SK-N-SH treated with all-trans-retinoic acid at 6 μM for 48 hours (cell line): Measurements from ENCODE around the gene SLC25A26.

ENCODE experiments used
- ATAC-seq: fragments of 200-7000 bp; cut with Tn5 transposase; 3 replicates; pipeline ENCODE4 v1.9.1; 2020; ENCODE audit warnings: mild to moderate bottlenecking, moderate library complexity
- ARNTL ChIP-seq: fragments of 450-650 bp; formaldehyde crosslinking; IDR thresholded peaks from 2 replicates; pipeline ENCODE4 v1.5.0; 2020; ENCODE audit warnings: low read depth, mild to moderate bottlenecking, moderate library complexity, borderline replicate concordance
- BACH2 ChIP-seq: fragments of 250-450 bp; sonication (Bioruptor Pico); IDR thresholded peaks from 2 replicates; pipeline ENCODE4 v1.9.0; 2021; ENCODE audit warnings: mild to moderate bottlenecking, borderline replicate concordance
- CREB5 ChIP-seq: fragments of 250-450 bp; sonication (Bioruptor Pico); IDR thresholded peaks from 2 replicates; pipeline ENCODE4 v1.5.1; 2020; ENCODE audit warnings: low read depth, mild to moderate bottlenecking, moderate library complexity
- CSDC2 ChIP-seq: fragments of 250-450 bp; sonication (Bioruptor Pico); IDR thresholded peaks from 2 replicates; pipeline ENCODE4 v1.5.0; 2020; ENCODE audit warnings: mild to moderate bottlenecking, moderate library complexity
- CSRNP3 ChIP-seq: fragments of 250-450 bp; sonication (Bioruptor Pico); IDR thresholded peaks from 2 replicates; pipeline ENCODE4 v1.5.1; 2021; ENCODE audit warnings: mild to moderate bottlenecking, moderate library complexity
- ESRRG ChIP-seq: fragments of 250-450 bp; sonication (Bioruptor Pico); IDR thresholded peaks from 2 replicates; pipeline ENCODE4 v1.6.1; 2021; ENCODE audit warnings: mild to moderate bottlenecking
- GLIS3 ChIP-seq: fragments of 250-450 bp; sonication (Bioruptor Pico); IDR thresholded peaks from 2 replicates; pipeline ENCODE4 v1.5.0; 2020; ENCODE audit warnings: mild to moderate bottlenecking, moderate library complexity
- ISL1 ChIP-seq: fragments of 250-450 bp; sonication (Bioruptor Pico); IDR thresholded peaks from 2 replicates; pipeline ENCODE4 v2.1.2; 2022; ENCODE audit warnings: mild to moderate bottlenecking, moderate library complexity
- OSR1 ChIP-seq: fragments of 250-450 bp; sonication (Bioruptor Pico); IDR thresholded peaks from 2 replicates; pipeline ENCODE4 v1.8.0; 2022; ENCODE audit warnings: moderate library complexity, mild to moderate bottlenecking, inconsistent platforms
- PATZ1 ChIP-seq: fragments of 250-450 bp; sonication (Bioruptor Pico); IDR thresholded peaks from 2 replicates; pipeline ENCODE4 v1.8.0; 2020; ENCODE audit warnings: mild to moderate bottlenecking, moderate library complexity, borderline replicate concordance
- POU6F1 ChIP-seq: fragments of 250-450 bp; sonication (Bioruptor Pico); IDR thresholded peaks from 2 replicates; pipeline ENCODE4 v1.8.0; 2021; ENCODE audit warnings: low read depth, mild to moderate bottlenecking, moderate library complexity, borderline replicate concordance
- PPARA ChIP-seq: fragments of 250-450 bp; sonication (Bioruptor Pico); IDR thresholded peaks from 2 replicates; pipeline ENCODE4 v1.5.0; 2020; ENCODE audit warnings: mild to moderate bottlenecking, borderline replicate concordance
- RARB ChIP-seq: fragments of 250-450 bp; sonication (Bioruptor Pico); IDR thresholded peaks from 2 replicates; pipeline ENCODE4 v1.8.0; 2021; ENCODE audit warnings: mild to moderate bottlenecking, moderate library complexity
- TCF4 ChIP-seq: fragments of 250-450 bp; sonication (Bioruptor Pico); IDR thresholded peaks from 2 replicates; pipeline ENCODE4 v1.8.0; 2021; ENCODE audit warnings: mild to moderate bottlenecking, moderate library complexity, borderline replicate concordance
- TOX ChIP-seq: fragments of 250-450 bp; sonication (Bioruptor Pico); IDR thresholded peaks from 2 replicates; pipeline ENCODE4 v1.8.0; 2021; ENCODE audit warnings: mild to moderate bottlenecking, moderate library complexity, borderline replicate concordance
- TSHZ2 ChIP-seq: fragments of 250-450 bp; sonication (Bioruptor Pico); IDR thresholded peaks from 2 replicates; pipeline ENCODE4 v1.5.0; 2020; ENCODE audit warnings: mild to moderate bottlenecking, moderate library complexity
- ZC3H10 ChIP-seq: fragments of 250-450 bp; sonication (Bioruptor Pico); IDR thresholded peaks from 2 replicates; pipeline ENCODE4 v1.5.1; 2021; ENCODE audit warnings: mild to moderate bottlenecking, moderate library complexity
- ZFP3 ChIP-seq: fragments of 250-450 bp; sonication (Bioruptor Pico); IDR thresholded peaks from 2 replicates; pipeline ENCODE4 v1.5.0; 2020; ENCODE audit warnings: mild to moderate bottlenecking, moderate library complexity
- ZFP30 ChIP-seq: fragments of 450-650 bp; formaldehyde crosslinking; IDR thresholded peaks from 2 replicates; pipeline ENCODE4 v1.5.0; 2022; ENCODE audit warnings: mild to moderate bottlenecking, moderate library complexity
- ZNF565 ChIP-seq: fragments of 450-650 bp; formaldehyde crosslinking; conservative IDR thresholded peaks from 2 replicates; pipeline ENCODE4 v1.5.0; 2020; ENCODE audit warnings: low read depth, mild to moderate bottlenecking, moderate library complexity
- ZNF70 ChIP-seq: fragments of 450-650 bp; formaldehyde crosslinking; IDR thresholded peaks from 2 replicates; pipeline ENCODE4 v1.5.0; 2020; ENCODE audit warnings: mild to moderate bottlenecking, moderate library complexity
- ZNF8 ChIP-seq: fragments of 450-650 bp; formaldehyde crosslinking; IDR thresholded peaks from 2 replicates; pipeline ENCODE4 v1.5.0; 2020; ENCODE audit warnings: mild to moderate bottlenecking, moderate library complexity

SLC25A26 gene

GRCh38 chr3:66228707-66229106 is 7.9 kb downstream of the SLC25A26 start:
- TF ChIP-seq PPARA (CRISPR knock-in tag) (no peak), ISL1 (CRISPR knock-in tag) (no peak), TSHZ2 (CRISPR knock-in tag) (no peak), ZNF565 (no peak)
- no peak for ATAC-seq

GRCh38 chr3:66229931-66230330 is 9.1 kb downstream of the SLC25A26 start:
- TF ChIP-seq POU6F1, result no peak
- no peak for ATAC-seq

- no peak for TF ChIP-seq PATZ1
- TF ChIP-seq ISL1 (CRISPR knock-in tag), result no peak
- TF ChIP-seq TCF4 (CRISPR knock-in tag), result 0 out of 2 replicates have a peak, but pooled peaks have one; percentile 35
- TF ChIP-seq CREB5 (CRISPR knock-in tag), result no peak
- no peak for TF ChIP-seq RARB (CRISPR knock-in tag)
- TF ChIP-seq, all 23 proteins: peak for 1
- no peak; the same call in 2 of the 3 replicates for ATAC-seq
These were observed 12.2 kb downstream of the SLC25A26 start for GRCh38 chr3:66233033-66233432.

- no peak for TF ChIP-seq ESRRG (CRISPR knock-in tag)
- TF ChIP-seq ZFP3 (CRISPR knock-in tag), result no peak
- no peak for TF ChIP-seq ZFP30 (CRISPR knock-in tag)
- no peak for TF ChIP-seq CSRNP3 (CRISPR knock-in tag)
- no peak for TF ChIP-seq ZNF8 (CRISPR knock-in tag)
- TF ChIP-seq OSR1 (CRISPR knock-in tag), result no peak
- TF ChIP-seq ZC3H10, result no peak
- TF ChIP-seq ZNF565, result no peak
- TF ChIP-seq RARB (CRISPR knock-in tag), result no peak
- TF ChIP-seq TOX (CRISPR knock-in tag), result no peak
- TF ChIP-seq GLIS3 (CRISPR knock-in tag), result no peak
- no peak for TF ChIP-seq CREB5 (CRISPR knock-in tag)
- no peak for TF ChIP-seq ARNTL (CRISPR knock-in tag)
- no peak for TF ChIP-seq TSHZ2 (CRISPR knock-in tag)
- no peak for TF ChIP-seq TCF4 (CRISPR knock-in tag)
- TF ChIP-seq ZNF70 (CRISPR knock-in tag), result no peak
- no peak for TF ChIP-seq CSDC2 (CRISPR knock-in tag)
- no peak for TF ChIP-seq BACH2 (CRISPR knock-in tag)
- TF ChIP-seq POU6F1, result no peak
- TF ChIP-seq, all 23 proteins: peak for 0
- no peak for ATAC-seq
These were observed 15.5 kb downstream of the SLC25A26 start for GRCh38 chr3:66236281-66236680.
